Endothelial cell of umbilical vein (primary cell): Measurements from ENCODE around the gene SYT11. TPM values are rescaled to one million over a fixed set of nuclear protein-coding genes. Genes with fewer than 3 reads are reported as not detected.

Source experiments
- BruUV-seq: library from RNA; stranded (reverse); fragments of 400-500 nt; replicated peaks from 2 replicates; lab custom pipeline; 2021; lab: Mats Ljungman, UMichigan
- CTCF ChIA-PET: fragments of 300-600, 350-600 bp; sonication (Branson Sonifier 250); formaldehyde crosslinking; loops from one replicate; lab custom pipeline; 2021; ENCODE audit warnings: antibody characterized with exemption, inconsistent platforms; lab: Charles Lee
- POLR2A ChIA-PET: fragments of 300-600, 350-600 bp; sonication (Branson Sonifier 250); formaldehyde crosslinking; loops from one replicate; lab custom pipeline; 2021; ENCODE audit warnings: antibody characterized with exemption, inconsistent platforms; lab: Charles Lee
- DNase-seq: peaks from one replicate; pipeline ENCODE4 v3.0.0-alpha.2; 2011; ENCODE audit warnings: low read depth, low spot score
- FAIRE-seq: peaks from 2 replicates; lab custom pipeline; 2011; peaks lifted over from hg19 to GRCh38; lab: Jason Lieb, UNC
- H2AFZ ChIP-seq: 2 replicates; pipeline ENCODE4 v1.6.0; 2012; ENCODE audit warnings: low read depth, low read length, control low read depth, inconsistent platforms
- H3K27ac ChIP-seq: 2 replicates; pipeline ENCODE4 v1.5.1; 2011; ENCODE audit warnings: low read depth, mild to moderate bottlenecking, control low read depth, low read length, moderate library complexity; ENCODE audit not compliant: insufficient read depth
- H3K27me3 ChIP-seq, 2 experiments: 2 replicates each; pipeline versions ENCODE4 v1.6.0 to v1.6.1; 2011; ENCODE audit warnings: low read length in 2 of 2, mixed read lengths in 1 of 2; ENCODE audit not compliant: control insufficient read depth in 2 of 2, insufficient read depth in 2 of 2
- H3K36me3 ChIP-seq, 2 experiments: 2 replicates in 1 of 2; 3 replicates in 1 of 2; pipeline ENCODE4 v1.5.1; 2011; ENCODE audit warnings: low read length in 2 of 2, mild to moderate bottlenecking in 1 of 2, moderate library complexity in 1 of 2; ENCODE audit not compliant: control insufficient read depth in 2 of 2, insufficient read depth in 2 of 2; ENCODE audit errors: extremely low read depth in 1 of 2
- H3K4me1 ChIP-seq: 3 replicates; pipeline ENCODE4 v1.5.1; 2011; ENCODE audit warnings: mild to moderate bottlenecking, low read length; ENCODE audit not compliant: control insufficient read depth, insufficient read depth; ENCODE audit errors: extremely low read depth
- H3K4me2 ChIP-seq: 2 replicates; pipeline ENCODE4 v1.6.1; 2011; ENCODE audit warnings: low read length, control low read depth, mixed read lengths; ENCODE audit not compliant: insufficient read depth
- H3K4me3 ChIP-seq, 3 experiments: fragments of 200-600 bp in 1 of 3; sonication (generic), shearing (Covaris generic) in 1 of 3; replicated peaks in 1 of 3; 2 replicates each; pipeline ENCODE4 v1.5.1; 2011 to 2016; ENCODE audit warnings: control low read depth in 3 of 3, low read length in 3 of 3, mild to moderate bottlenecking in 2 of 3, inconsistent platforms in 1 of 3, low read depth in 1 of 3, moderate library complexity in 1 of 3; ENCODE audit not compliant: insufficient read depth in 1 of 3
- H3K79me2 ChIP-seq: 2 replicates; pipeline ENCODE4 v1.6.0; 2012; ENCODE audit warnings: low read length, inconsistent platforms; ENCODE audit not compliant: control insufficient read depth, insufficient read depth
- H3K9ac ChIP-seq: replicated peaks from 2 replicates; pipeline ENCODE3; 2011; ENCODE audit warnings: low read length, control low read depth; ENCODE audit not compliant: insufficient read depth; ENCODE audit errors: extremely low read depth
- H3K9me1 ChIP-seq: replicated peaks from 3 replicates; pipeline ENCODE4 v1.6.0; 2011; ENCODE audit warnings: mild to moderate bottlenecking, low read length; ENCODE audit not compliant: control insufficient read depth, insufficient read depth; ENCODE audit errors: extremely low read depth
- H3K9me3 ChIP-seq: replicated peaks from 2 replicates; pipeline ENCODE4 v1.5.1; 2012; ENCODE audit warnings: low read length, inconsistent platforms; ENCODE audit not compliant: control insufficient read depth, insufficient read depth
- H4K20me1 ChIP-seq: replicated peaks from 2 replicates; pipeline ENCODE3; 2011; ENCODE audit warnings: mild to moderate bottlenecking, low read length; ENCODE audit not compliant: control insufficient read depth, insufficient read depth; ENCODE audit errors: extremely low read depth
- CTCF ChIP-seq, 2 donors: IDR thresholded peaks; 1 replicate in 1 of 2; 2 replicates in 1 of 2; pipeline ENCODE4 v1.5.1; 2011; ENCODE audit warnings: low read length in 2 of 2, mild to moderate bottlenecking in 2 of 2, moderate library complexity in 2 of 2, control low read depth in 1 of 2, inconsistent platforms in 1 of 2, low read depth in 1 of 2; ENCODE audit not compliant: insufficient read depth in 1 of 2; ENCODE audit errors: extremely low read depth in 1 of 2
- EZH2 ChIP-seq: IDR thresholded peaks from 2 replicates; pipeline ENCODE4 v1.6.1; 2012; ENCODE audit warnings: borderline replicate concordance, low read depth, mild to moderate bottlenecking, moderate library complexity, low read length, inconsistent platforms; ENCODE audit not compliant: severe bottlenecking
- FOS ChIP-seq: IDR thresholded peaks from 2 replicates; pipeline ENCODE4 v1.6.1; 2011; ENCODE audit warnings: mild to moderate bottlenecking, low read length, moderate library complexity, borderline replicate concordance; ENCODE audit not compliant: insufficient read depth
- GATA2 ChIP-seq: IDR thresholded peaks from 2 replicates; pipeline ENCODE4 v1.7.0; 2011; ENCODE audit warnings: low read depth, mild to moderate bottlenecking, moderate library complexity, mixed read lengths, low read length; ENCODE audit not compliant: insufficient read length, insufficient read depth
- JUN ChIP-seq: IDR thresholded peaks from 2 replicates; pipeline ENCODE4 v1.6.1; 2011; ENCODE audit warnings: borderline replicate concordance, low read depth; ENCODE audit not compliant: insufficient read length, insufficient read depth
- MAX ChIP-seq: IDR thresholded peaks from 2 replicates; pipeline ENCODE4 v1.6.1; 2011; ENCODE audit not compliant: insufficient read depth, insufficient read length
- MYC ChIP-seq: IDR thresholded peaks from one replicate; pipeline ENCODE4 v1.6.1; 2011; ENCODE audit warnings: mild to moderate bottlenecking, low read depth, low read length
- POLR2A ChIP-seq: IDR thresholded peaks from 2 replicates; pipeline ENCODE4 v1.6.1; 2012; ENCODE audit warnings: low read depth, mild to moderate bottlenecking, control low read depth, low read length
- POLR2AphosphoS5 ChIP-seq: IDR thresholded peaks from 2 replicates; pipeline ENCODE4 v1.6.1; 2012; ENCODE audit warnings: low read depth, mild to moderate bottlenecking, control low read depth, low read length, moderate library complexity; ENCODE audit not compliant: insufficient read depth
- dilution Hi-C: fragments of 300-500 bp; cut with MboI; formaldehyde crosslinking; loops from one replicate; pipeline ENCODE4 v1.15.0; 2019; ENCODE audit warnings: low sequenced_read_pairs; ENCODE audit not compliant: extremely low pct_ligation_motif_present
- intact Hi-C: fragments of 100-400 bp; cut with micrococcal nuclease; formaldehyde crosslinking; loops from one replicate; pipeline ENCODE4 v1.10.0; 2022
- polyA plus RNA-seq, 4 experiments: library from polyadenylated mRNA; depleted of rRNA in 3 of 4; stranded (reverse) in 3 of 4; unstranded in 1 of 4; fragments of >200 nt; gene quantifications; 2 replicates each; pipeline versions ENCODE4 v1.2.1 to v1.2.3, GENCODE V29; 2011 to 2012; ENCODE audit warnings: missing spikeins in 1 of 4
- total RNA-seq: library from RNA; stranded (reverse); gene quantifications from 2 replicates; pipeline ENCODE4 v1.2.3, GENCODE V29; 2021

Gene SYT11
- total and polyA plus RNA-seq, 2 donors (not counting 3 experiments of a cell fraction or from before 2014, with no cell fraction given), result 28.2 to 36.5 TPM

GRCh38 chr1:155864393-155864792, 5.0 kb downstream of the SYT11 start:
- H3K27me3 ChIP-seq, result no peaks in the 10 kb centered on the region
- BruUV-seq, result no TSS peak
- POLR2A ChIA-PET, result no interaction called here
- H3K9me3 ChIP-seq, result no peaks in the 10 kb centered on the region
- DNase-seq (no peak), FAIRE-seq (no peak)
- TF ChIP-seq MAX, result no peak
- TF ChIP-seq MYC, result no peak
- no peak for TF ChIP-seq POLR2AphosphoS5
- TF ChIP-seq JUN, result no peak
- no peak for TF ChIP-seq POLR2A
- no peak for TF ChIP-seq FOS
- TF ChIP-seq GATA2, result no peak
- TF ChIP-seq CTCF (IDR thresholded peaks at IDR 0.05; ENCODE audit: extremely low read depth in 1 of 2, insufficient read depth in 1 of 2, low read depth in 1 of 2, low read length in 2 of 2), result no peak
- TF ChIP-seq EZH2, result no peak
- H3K4me1 ChIP-seq, result peaks cover 15% of the 10 kb centered on the region
- CTCF ChIA-PET, result no interaction called here
- no peak overlapping the region for H2AFZ ChIP-seq
- intact Hi-C loops, result no loop called here
- no peak overlapping the region for H3K9ac ChIP-seq
- H3K4me2 ChIP-seq, result no peak overlapping the region
- H3K36me3 ChIP-seq, result peaks cover 0 to 3% of the 10 kb centered on the region in 2 experiments
- H3K9me1 ChIP-seq, result no peaks in the 10 kb centered on the region
- no peak overlapping the region for H3K27ac ChIP-seq
- dilution Hi-C loops, result no loop called here
- H3K79me2 ChIP-seq, result peaks cover 4% of the 10 kb centered on the region
- H3K4me3 ChIP-seq, result no peak overlapping the region
- H4K20me1 ChIP-seq, result no peaks in the 10 kb centered on the region
